ENCODE data around the gene TBPL2. TPM values are rescaled to one million over a fixed set of nuclear protein-coding genes. Genes with fewer than 3 reads are reported as not detected.

TBPL2 gene
- total RNA-seq, 2 donors from 2014 or later = not detected

DNA sequence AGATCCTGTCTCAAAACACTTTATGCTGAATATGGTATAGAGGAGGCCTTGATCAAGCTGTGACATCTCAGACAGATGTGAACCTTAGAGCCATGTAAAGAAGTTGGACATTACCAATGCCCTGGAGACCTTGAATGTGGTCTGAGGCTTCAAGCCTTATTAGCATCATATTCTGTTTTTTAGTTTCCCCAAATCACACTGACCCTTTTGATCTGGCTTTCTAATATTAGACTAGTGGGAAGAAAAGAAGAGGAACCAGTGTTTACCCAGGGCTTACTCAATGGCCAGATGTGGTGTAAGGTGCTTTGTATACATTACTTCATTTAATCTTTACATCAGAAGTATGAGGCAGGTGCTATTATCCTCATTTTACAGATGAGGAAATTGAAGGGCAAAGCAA, 10.6 kb upstream of the TBPL2 start:
- H3K9me3 Mint-ChIP-seq = no peaks in the 10 kb centered on the region
- H3K27ac Mint-ChIP-seq = no peak overlapping the region
- peaks cover 14% of the 10 kb centered on the region for H3K4me1 Mint-ChIP-seq
- ATAC-seq (replicated peaks) = no peak
- no peak overlapping the region for H3K4me3 Mint-ChIP-seq
- H3K36me3 Mint-ChIP-seq (ENCODE audit: low read depth) = no peaks in the 10 kb centered on the region
- peaks cover 9% of the 10 kb centered on the region for H3K27me3 Mint-ChIP-seq

DNA sequence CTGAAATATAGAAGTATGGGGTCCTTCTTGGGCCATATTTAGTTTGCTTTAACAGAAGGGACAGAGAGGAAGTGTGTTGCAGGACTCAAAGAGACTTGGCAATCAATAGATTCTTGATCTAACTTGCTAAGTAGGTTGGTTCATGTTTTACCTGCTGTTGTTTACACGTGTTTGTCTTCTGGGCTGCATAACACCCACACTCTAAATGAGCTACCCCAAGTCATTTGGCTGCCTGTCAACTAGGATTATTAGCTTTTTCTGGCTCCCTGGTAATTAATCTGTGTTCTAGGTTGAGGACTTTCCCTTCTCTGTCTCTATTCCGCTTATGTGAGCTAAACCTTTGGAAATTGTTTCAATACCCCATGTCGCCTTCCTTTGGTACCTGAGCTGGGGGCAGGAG, 10.1 kb upstream of the TBPL2 start:
- Mint-ChIP-seq H3K27me3 (peaks cover 9% of the 10 kb centered on the region), H3K27ac (no peak overlapping the region), H3K4me3 (no peak overlapping the region), H3K9me3 (no peaks in the 10 kb centered on the region), H3K36me3 (ENCODE audit: low read depth) (no peaks in the 10 kb centered on the region), H3K4me1 (peaks cover 15% of the 10 kb centered on the region)
- no peak for ATAC-seq (replicated peaks)

DNA sequence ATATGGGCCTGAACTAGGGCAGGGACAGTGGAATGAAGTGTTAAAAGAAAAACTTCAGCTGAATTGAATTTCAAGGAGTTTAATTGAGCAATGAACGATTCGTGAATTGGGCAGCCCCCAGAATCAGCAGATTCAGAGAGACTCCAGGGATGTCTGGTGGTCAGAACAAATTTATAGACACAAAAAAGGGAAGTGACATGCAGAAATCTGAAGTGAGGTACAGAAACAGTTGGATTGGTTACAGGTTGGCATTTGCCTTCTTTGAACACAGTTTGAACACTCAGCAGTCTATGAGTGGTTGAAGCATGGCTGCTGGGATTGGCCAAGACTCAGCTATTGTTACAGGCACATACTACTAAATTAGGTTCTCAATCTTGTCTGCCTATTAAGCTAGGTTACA, 9.7 kb upstream of the TBPL2 start:
- H3K4me3 Mint-ChIP-seq = no peak overlapping the region
- no peaks in the 10 kb centered on the region for H3K9me3 Mint-ChIP-seq
- peaks cover 15% of the 10 kb centered on the region for H3K4me1 Mint-ChIP-seq
- H3K27ac Mint-ChIP-seq = peak overlapping the region; percentile 16
- no peaks in the 10 kb centered on the region for H3K36me3 Mint-ChIP-seq (ENCODE audit: low read depth)
- no peak for ATAC-seq (replicated peaks)
- H3K27me3 Mint-ChIP-seq = peaks cover 9% of the 10 kb centered on the region

DNA sequence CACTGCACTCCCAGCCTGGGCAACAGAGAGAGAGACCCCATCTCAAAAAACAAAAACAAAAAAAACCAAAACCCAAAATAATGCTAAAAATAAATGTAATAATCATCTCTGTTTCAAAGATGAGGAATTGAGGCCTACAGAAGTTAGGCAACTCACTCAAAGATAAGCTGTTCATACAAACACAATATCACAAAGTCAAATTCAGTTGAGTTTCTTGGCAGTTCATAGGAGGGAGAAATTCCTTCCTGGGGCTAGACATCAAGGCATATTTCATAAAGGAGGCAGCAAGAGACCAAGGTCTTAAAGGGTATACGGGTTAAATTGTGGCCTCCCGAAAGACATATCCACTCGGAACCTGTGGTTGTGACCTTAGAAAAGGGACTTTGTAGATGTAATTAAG, 8.7 kb upstream of the TBPL2 start:
- H3K27ac Mint-ChIP-seq = no peak overlapping the region
- ATAC-seq (replicated peaks) = no peak
- H3K4me1 Mint-ChIP-seq = peaks cover 15% of the 10 kb centered on the region
- no peak overlapping the region for H3K4me3 Mint-ChIP-seq
- H3K27me3 Mint-ChIP-seq = peaks cover 9% of the 10 kb centered on the region
- H3K36me3 Mint-ChIP-seq (ENCODE audit: low read depth) = no peaks in the 10 kb centered on the region
- H3K9me3 Mint-ChIP-seq = no peaks in the 10 kb centered on the region

DNA sequence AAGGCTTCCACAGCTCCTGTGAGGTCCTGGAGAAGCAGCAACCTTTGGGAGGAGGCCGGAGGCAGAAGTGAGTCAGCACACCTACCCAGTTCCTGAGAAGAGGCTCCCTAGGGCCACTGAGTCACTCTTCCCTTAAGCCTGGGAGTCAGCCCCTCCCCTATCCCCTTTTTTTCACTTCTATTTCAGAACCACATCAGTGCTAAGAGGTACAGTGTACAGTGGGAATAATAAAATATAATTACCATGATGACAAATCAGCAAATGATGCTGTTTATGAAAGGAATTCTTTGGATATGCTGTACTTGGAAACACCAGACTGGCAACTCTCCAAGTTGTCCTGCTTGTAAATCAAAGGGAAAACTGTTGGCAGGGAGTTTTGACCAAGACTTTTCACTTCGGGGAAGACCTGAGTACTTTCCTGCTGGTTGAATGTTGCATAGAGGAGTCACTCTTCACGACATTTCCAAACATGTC, 7.8 kb upstream of the TBPL2 start:
- H3K36me3 Mint-ChIP-seq (ENCODE audit: low read depth) = no peaks in the 10 kb centered on the region
- H3K4me3 Mint-ChIP-seq = no peak overlapping the region
- peaks cover 15% of the 10 kb centered on the region for H3K4me1 Mint-ChIP-seq
- peak; percentile 97 for ATAC-seq (replicated peaks)
- H3K9me3 Mint-ChIP-seq = no peaks in the 10 kb centered on the region
- H3K27ac Mint-ChIP-seq = no peak overlapping the region
- H3K27me3 Mint-ChIP-seq = peaks cover 8% of the 10 kb centered on the region

DNA sequence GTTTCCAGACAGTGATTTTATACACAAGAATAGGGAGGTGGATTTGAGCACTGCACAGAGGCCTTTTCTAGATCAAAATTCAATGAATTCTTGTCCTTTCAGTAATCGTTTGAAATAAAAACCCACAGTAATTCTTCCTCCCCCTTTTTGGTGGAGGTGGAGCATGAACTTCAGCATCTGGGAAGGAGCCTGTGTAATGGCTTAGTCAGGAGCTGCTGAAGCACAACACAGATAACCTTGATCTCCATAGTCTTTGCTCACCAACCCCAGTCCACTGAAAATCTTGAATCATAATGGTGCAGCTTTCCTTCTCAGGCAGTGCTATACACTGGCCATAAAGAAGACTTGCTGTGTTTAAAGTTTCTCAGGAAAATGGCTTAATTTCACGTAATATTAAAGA, 6.4 kb upstream of the TBPL2 start:
- ATAC-seq (replicated peaks) = no peak
- Mint-ChIP-seq H3K4me3 (no peak overlapping the region), H3K4me1 (peaks cover 12% of the 10 kb centered on the region), H3K9me3 (no peaks in the 10 kb centered on the region), H3K27me3 (peaks cover 2% of the 10 kb centered on the region), H3K36me3 (ENCODE audit: low read depth) (no peaks in the 10 kb centered on the region), H3K27ac (peak overlapping the region; percentile 16)

DNA sequence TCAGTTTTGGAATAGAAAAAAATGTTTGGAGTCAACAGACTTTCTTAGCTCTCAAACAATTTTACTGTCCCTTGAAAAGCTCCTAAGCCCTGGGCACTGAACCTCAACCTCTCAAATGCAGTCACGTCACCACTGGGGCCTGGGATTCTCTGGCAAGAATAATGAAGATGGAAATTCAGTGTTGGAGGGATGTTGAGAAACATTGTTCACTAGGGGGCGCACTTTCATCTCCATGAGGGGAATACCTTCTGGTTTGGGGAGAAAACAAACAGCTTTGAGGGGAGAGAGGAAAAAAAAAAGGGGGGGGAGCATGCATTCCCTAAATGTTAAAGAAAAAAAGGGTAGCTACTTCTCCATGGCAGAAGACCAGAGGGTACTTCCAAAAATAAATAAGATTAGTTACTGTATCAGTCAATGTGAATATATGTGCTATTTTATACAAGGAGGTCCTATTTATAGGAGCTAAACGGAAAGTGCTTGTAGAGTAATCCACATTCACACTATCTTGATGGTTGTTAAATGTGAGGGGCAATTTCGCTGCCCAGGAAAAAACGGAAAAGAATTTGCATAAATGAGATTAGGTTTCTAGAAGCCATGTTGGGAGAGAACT, 5.8 kb upstream of the TBPL2 start:
- Mint-ChIP-seq H3K27ac (no peak overlapping the region), H3K9me3 (no peaks in the 10 kb centered on the region), H3K4me1 (peaks cover 11% of the 10 kb centered on the region), H3K36me3 (ENCODE audit: low read depth) (no peaks in the 10 kb centered on the region), H3K27me3 (no peaks in the 10 kb centered on the region), H3K4me3 (no peak overlapping the region)
- ATAC-seq (replicated peaks) = no peak

DNA sequence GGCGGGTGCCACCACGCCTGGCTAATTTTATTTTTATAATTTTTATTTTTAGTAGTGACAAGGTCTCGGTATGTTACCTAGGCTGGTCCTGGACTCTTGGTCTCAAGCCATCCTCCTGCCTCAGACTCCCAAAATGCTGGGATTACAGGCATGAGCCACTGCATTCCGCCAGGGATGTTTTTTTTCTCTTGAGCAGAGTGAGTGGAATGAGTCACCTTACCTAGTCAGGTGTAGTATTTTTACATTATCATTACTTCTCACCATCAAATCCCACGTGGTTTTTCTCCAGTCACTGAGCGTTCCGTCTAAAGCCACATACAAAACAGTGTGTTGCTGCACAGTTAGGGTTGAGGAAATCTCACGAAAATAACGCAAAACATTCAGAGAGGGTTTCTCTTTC, 870 bp upstream of the TBPL2 start:
- Mint-ChIP-seq H3K4me3 (no peak overlapping the region), H3K36me3 (ENCODE audit: low read depth) (no peaks in the 10 kb centered on the region), H3K27ac (no peak overlapping the region), H3K27me3 (no peaks in the 10 kb centered on the region), H3K4me1 (peaks cover 4% of the 10 kb centered on the region), H3K9me3 (no peaks in the 10 kb centered on the region)
- ATAC-seq (replicated peaks) = no peak

DNA sequence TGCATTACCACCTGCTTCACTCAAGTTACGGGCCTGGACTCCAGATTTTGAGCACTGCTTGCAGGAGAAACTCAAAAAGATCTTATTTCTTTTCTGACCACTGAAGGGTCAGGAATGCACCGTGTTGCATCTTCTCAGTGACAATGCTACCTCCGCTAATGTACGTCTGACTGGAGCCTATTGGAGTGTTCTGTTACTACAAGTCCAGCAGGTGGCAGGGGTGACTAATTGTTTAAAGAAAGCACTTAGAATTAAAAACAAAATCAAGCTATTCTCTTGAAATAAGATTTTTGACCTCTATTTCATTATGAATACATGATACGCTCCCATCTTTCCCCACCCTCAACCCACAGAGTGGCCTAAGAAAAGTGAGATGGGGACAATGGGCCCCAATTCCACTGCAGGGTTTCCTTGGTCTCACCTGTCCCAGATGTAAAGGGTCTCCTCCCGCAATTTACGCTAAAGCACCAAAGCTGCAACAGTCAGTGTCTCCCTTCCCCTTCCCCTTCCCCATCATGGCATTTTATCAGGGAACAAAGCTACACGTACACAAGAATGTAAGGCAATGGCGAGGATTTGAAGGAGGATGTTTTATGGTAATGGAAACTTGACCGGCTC, 2.2 kb downstream of the TBPL2 start:
- no peak for ATAC-seq (replicated peaks)
- no peaks in the 10 kb centered on the region for H3K36me3 Mint-ChIP-seq (ENCODE audit: low read depth)
- no peaks in the 10 kb centered on the region for H3K27me3 Mint-ChIP-seq
- H3K9me3 Mint-ChIP-seq = no peaks in the 10 kb centered on the region
- H3K27ac Mint-ChIP-seq = no peak overlapping the region
- H3K4me3 Mint-ChIP-seq = no peak overlapping the region
- peaks cover 17% of the 10 kb centered on the region for H3K4me1 Mint-ChIP-seq

DNA sequence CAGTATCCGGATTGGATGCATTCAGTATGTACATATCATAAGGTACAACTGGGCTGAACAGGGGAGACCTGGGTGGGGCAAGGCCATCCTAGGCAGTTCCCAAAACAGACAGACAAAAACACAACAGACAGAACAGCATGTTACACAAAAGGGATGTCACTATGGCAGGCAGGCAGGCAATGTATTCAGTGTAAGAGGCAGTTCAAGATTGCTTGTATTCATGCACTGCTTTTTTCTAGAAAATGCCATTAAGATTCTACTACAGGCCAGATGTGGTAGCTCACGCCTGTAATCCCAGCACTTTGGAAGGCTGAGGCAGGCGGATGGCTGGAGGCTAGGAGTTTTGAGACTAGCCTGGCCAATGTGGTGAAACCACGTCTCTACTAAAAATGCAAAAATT, 3.5 kb downstream of the TBPL2 start:
- no peaks in the 10 kb centered on the region for H3K36me3 Mint-ChIP-seq (ENCODE audit: low read depth)
- no peak for ATAC-seq (replicated peaks)
- H3K27ac Mint-ChIP-seq = no peak overlapping the region

DNA sequence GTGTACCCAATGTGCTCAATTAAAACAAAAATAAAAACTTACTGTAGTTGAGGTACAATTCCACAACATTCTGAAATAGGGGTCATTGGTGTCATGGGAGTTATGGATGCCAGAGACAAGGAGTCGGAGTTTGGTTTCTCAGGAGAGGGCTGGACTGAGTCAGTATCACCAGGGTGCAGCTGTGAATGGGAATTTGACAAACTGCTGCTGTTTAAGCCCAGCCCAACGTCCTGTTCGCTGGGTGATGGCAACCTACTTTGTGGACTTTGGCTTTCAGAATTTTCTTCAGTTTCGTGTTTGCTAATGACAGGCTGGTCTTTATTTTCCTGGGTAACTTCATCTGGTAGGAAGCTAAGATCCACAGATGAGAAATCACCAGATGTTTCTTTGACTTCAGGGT, 3.9 kb downstream of the TBPL2 start:
- H3K9me3 Mint-ChIP-seq = no peaks in the 10 kb centered on the region
- H3K27me3 Mint-ChIP-seq = no peaks in the 10 kb centered on the region
- no peak for ATAC-seq (replicated peaks)
- H3K4me3 Mint-ChIP-seq = no peak overlapping the region
- no peak overlapping the region for H3K27ac Mint-ChIP-seq
- no peaks in the 10 kb centered on the region for H3K36me3 Mint-ChIP-seq (ENCODE audit: low read depth)
- H3K4me1 Mint-ChIP-seq = peaks cover 17% of the 10 kb centered on the region

More for the DNA sequence above, 3.5 kb downstream of the TBPL2 start:
- no peaks in the 10 kb centered on the region for H3K27me3 Mint-ChIP-seq
- no peaks in the 10 kb centered on the region for H3K9me3 Mint-ChIP-seq
- H3K4me3 Mint-ChIP-seq = no peak overlapping the region
- H3K4me1 Mint-ChIP-seq = peaks cover 17% of the 10 kb centered on the region

DNA sequence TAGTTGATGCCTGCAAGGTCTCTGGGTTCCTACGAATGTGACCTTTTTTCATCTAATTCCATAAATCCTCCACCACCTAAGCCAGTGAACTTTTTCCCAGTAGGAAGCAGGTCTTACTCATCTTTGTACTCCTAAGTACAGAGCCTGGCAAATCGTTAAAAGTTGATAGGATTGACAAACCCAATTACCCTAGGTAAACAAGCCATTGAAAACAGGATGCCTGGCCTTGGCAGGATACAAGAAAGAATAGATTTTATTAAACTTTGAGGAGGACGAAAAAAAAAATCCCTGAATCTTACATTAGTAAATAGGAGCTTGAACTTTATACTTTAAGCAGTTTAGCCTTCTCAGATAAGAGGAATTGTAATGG, 5.6 kb downstream of the TBPL2 start:
- Mint-ChIP-seq H3K4me3 (peak overlapping the region; percentile 56), H3K27ac (peak overlapping the region; percentile 65), H3K36me3 (ENCODE audit: low read depth) (no peaks in the 10 kb centered on the region), H3K9me3 (no peaks in the 10 kb centered on the region), H3K4me1 (peaks cover 21% of the 10 kb centered on the region), H3K27me3 (no peaks in the 10 kb centered on the region)
- no peak for ATAC-seq (replicated peaks)

DNA sequence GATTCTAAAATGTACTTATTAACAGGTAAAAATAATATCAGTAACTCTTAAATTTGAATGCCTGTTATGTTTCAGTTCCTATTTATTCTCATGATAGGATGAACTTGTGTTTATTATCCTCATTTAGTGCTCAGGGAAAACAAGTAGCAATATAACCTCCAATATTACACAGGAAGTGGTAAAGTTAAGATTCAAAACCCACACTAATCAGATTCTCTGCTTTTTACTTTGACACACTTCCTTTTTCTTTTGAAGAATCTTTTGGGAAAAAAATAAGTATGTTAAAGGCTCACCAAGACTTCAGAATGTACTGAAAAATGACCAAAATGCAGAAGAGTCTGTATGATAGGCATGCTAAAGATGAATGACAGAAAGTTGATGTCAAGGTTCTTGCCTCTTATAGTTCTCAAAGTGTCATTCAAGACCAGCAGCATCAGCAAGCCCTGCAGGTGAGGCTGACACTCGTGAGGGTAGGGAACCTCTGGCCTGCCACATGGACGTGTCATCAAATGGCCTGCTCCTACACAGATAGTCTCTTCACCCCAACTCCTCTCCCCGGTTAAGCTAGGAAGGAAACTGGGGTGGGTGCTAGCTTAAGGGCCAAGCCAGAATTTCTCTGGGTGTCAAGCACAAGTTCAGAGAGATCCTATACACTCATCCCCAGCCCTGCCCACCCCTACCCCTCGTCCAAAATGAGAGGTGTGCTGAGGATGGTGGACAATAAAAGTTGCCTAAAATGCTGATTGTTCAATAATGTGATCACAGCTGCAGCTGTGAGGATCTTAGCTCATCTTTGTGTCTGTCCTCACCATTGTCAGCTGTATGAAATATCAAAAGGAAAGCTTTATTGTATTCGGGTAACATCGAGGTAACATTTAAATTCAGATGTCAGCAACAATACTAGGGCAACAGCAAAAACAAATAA, 6.3 kb downstream of the TBPL2 start:
- peak overlapping the region; percentile 56 for H3K4me3 Mint-ChIP-seq
- ATAC-seq (replicated peaks) = peak; percentile 68
- no peaks in the 10 kb centered on the region for H3K27me3 Mint-ChIP-seq
- peaks cover 22% of the 10 kb centered on the region for H3K4me1 Mint-ChIP-seq
- no peaks in the 10 kb centered on the region for H3K9me3 Mint-ChIP-seq
- peak overlapping the region; percentile 65 for H3K27ac Mint-ChIP-seq
- no peaks in the 10 kb centered on the region for H3K36me3 Mint-ChIP-seq (ENCODE audit: low read depth)

DNA sequence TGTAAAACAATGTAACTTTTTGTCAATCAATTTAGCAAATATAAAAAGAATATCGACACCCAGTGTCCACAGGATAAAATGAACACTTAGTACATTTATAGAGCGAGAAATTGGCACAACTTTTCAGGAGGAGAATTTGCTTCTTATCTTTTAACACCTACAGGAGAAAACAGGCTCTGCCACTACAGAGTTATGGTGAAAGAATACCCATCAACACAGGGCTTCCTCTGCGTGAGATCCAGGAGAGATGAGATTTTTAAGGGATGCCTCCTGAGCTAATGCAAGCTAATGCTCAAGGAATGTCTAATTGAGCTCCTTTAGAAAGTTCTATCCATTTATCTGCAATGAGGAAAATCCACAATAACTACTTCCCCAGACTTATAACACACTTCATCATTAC, 7.8 kb downstream of the TBPL2 start:
- ATAC-seq (replicated peaks) = no peak
- Mint-ChIP-seq H3K27ac (no peak overlapping the region), H3K4me1 (peaks cover 22% of the 10 kb centered on the region), H3K9me3 (no peaks in the 10 kb centered on the region), H3K36me3 (ENCODE audit: low read depth) (no peaks in the 10 kb centered on the region), H3K27me3 (no peaks in the 10 kb centered on the region), H3K4me3 (no peak overlapping the region)
